HG02623 (cell line): Measurements from ENCODE around the gene RNF167.
"Not testable (repeated sequence)": the region's sequence is repeated elsewhere in the genome, so short reads cannot be mapped to it uniquely, and the experiment has no call there.

Experiments used
- ATAC-seq: cut with Tn5 transposase; IDR thresholded peaks from one replicate; pipeline ENCODE4 v1.9.1; 2021; ENCODE audit warnings: moderate library complexity; ENCODE audit not compliant: unreplicated experiment

RNF167 gene

DNA sequence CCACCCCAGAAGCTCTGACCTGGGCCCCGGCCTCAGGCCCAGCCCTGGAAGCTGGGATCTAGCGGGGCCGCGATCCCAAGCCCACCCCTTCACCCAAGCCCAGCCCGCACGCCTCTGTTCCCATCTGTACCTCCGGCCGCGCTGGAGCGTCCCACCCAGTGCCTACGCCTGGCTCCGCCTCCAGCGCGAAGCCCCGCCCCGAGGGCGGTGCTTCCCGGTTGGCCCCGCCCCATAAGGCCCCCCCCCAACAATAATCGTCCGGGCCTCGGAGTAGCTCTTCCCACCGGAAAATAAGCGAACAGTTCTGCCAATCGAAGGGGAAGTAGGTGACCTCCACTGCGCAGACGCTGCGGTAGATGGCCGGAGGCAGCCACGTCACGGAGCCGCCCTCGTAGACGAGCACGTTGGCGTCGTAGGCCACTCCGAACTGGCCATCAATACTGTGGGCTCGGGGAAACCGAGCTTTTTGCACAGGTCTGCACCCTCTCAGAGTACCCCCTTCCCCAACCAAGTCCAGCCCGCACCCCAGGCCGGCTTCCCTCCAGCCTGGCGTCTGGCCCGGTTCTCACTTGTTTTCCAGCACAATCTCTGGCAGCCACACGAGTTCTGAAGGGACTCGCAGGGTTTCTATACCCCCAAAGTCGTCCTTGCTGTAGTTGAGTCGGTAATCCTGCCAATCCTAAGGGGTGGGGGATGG is 38.3 kb upstream of the RNF167 start:
- no peak for ATAC-seq

DNA sequence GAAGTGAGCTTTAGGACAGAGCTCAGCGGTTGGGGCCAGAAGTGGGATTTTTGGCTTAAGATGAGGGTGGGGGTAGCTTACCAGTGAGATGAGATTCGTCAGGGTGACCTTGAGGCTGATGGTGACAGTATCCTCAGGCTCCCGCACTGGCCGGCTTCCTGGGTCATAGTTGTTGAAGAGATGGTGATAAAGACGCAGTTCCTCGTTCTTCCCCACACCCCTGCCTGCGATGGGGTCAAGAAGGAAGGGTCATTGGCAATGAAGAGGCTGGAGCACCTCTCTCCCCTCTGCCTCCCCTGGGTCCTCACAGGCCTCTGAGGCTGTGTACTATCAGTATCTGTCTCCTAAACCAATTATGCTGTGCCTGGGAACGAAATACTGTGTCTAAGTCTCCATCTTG is 37.5 kb upstream of the RNF167 start:
- no peak for ATAC-seq

DNA sequence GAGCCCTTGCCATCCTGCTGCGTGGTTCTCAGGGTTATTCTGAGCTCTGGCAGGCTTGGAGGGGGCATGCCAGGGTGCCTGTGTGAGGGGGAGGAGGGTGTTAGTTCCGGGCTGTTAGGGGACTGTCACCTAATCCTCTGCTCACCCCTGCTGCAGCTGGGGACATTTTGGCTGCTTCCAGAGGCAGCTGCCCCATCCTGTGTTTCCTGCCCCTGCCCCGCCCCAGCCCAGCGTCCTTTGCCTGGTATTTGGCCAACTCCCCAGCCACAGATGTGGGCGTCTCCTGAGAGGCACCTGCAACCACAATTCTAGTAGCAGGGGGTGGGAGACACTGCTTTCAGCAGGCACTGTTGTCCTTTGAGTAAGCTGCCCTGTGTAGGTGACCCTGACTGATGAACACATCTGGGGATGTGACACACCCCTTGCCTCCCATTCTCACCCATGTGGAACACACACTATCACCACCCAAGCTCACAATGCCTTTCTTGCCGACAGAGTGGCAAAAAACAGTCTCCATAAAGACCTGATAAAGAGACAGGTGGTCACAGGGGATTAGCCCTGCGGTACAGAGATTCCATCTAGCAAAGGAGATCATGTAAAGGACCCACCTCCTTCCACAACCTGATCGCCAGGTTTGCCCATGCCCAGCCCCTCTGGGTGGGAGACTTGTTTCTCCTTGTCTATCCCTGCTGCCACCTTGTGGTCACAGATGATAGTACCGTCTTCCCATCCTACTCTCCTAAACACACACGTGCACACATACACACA is 36.8 kb upstream of the RNF167 start, which contains the start of gene CHRNE:
CHRNE (minus strand) TSS at position 48 of the 768 bp plus-strand sequence; CDS start at position 13, 35 bp downstream.
- no peak for ATAC-seq

DNA sequence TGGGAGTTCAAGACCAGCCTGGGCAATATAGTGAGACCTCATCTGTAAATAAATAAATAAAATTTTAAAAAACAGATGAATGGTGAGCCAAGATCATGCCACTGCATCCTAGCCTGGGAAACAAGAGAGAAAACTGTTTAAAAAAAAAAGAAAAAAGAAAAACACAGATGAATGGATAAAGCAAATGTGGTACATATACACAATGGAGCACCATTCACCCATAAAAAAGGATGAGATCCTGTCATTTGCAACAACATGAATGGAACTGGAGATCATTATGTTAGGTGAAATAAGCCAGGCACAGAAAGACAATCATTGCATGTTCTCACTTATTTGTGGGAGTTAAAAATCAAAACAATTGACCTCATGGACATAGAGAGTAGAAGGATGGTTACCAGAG is 33.4 kb upstream of the RNF167 start:
- not testable (repeated sequence) for ATAC-seq

DNA sequence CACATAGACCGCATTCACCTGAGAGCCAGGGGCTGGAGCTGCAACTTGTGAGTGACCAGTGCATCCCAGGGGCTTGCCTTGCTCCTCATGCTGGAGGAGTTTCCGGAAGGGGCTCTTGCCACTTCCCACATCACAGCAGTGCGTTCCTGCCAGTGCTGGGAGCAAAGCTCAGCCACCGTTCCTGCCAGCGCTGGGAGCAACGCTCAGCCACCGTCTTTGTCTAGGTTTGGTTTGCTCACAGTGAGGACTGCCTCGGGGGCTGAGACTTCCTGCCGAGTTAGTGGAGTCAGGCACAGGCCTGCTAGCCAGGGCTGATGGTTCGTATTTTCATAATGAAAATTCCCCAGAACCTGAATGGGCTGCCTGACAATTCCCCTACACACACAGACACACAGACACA is 31.8 kb upstream of the RNF167 start:
- no peak for ATAC-seq

DNA sequence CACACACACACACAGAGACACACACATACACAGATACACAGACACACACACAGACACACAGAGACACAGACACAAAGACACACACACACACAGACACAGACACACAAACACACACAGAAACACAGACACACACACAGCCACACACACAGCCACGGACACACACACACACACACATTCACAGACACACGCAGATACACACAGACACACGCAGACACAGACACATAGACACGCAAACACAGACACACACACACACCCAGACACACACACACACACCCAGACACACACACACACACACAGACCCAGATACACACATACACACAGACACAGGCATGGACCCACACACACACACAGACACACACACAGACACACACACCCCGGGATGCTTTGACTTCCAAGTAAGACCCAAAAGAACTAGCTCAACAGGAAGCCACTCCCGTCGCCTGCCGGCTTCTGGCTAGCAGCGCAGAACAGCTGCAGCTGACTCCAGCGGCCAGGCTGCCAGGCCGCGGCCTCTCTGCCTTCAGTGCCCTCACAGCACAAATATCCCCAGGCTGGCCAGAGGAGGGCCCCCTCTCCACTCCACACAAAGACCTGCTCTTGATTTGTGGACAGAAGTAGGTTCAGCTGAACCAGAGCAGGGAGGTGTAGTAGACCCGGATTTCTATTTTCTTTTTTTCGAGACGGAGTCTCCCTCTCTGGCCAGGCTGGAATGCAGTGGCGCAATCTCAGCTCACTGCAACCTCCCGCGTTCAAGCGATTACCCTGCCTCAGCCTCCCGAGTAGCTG is 31.2 kb upstream of the RNF167 start:
- no peak for ATAC-seq

DNA sequence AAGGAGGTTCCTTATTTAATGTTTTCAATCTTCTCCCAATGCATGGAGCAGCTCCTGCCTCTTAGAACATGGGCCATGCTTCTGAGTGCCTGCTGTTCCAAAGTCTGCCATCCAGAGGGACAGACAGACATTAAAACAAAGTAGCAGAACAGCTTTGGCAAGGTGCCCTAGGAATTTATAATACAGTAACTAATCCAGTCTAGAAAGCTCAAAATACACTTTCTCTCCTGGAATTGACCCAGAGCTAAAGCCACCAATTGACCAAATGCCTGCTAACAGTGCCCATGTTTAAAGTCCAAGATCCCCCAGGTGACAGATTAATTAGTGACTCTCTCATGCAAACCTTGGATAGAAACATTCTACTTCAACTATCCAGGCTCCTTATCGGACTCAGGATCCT is 26.1 kb upstream of the RNF167 start:
- ATAC-seq = no peak

DNA sequence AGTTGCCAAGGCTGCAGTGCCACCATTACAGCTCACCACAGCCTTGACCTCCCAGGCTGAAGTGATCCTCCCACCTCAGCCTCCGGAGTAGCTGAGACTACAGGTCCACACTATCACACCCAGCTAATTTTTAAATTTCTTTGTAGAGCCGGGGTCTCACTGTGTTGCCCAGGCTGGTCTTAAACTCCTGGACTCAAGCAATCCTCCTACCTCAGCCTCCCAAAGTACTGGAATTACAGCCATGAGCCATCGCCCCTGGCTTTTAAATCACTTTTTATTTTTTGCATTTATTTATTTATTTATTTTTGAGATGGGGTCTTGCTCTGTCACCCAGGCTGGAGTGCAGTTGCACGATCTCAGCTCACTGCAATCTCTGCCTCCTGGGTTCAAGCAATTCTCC is 25.5 kb upstream of the RNF167 start:
- ATAC-seq = not testable (repeated sequence)

DNA sequence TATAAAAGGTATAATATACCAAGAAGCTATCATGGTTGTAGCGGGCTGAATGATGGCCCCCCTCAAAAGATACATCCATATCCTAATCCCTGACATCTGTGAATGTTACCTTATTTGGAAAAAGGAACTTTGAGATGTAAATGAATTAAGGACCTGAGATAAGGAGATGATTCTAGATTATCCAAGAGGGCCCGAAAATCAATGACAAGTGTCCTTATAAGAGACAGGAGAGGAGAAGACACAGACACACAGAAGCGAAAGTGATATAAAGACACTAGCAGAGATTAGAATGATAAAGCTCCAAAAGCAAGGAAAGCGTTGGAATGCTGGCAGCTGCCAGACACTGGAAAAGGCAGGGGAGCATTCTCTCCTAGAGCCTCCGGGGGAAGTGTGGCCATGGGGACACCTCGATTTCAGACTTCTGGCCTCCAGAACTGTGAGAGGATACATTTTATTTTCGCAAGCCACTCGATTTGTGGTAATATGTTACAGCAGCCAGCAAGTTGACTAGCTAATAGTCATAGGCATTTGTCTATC is 20.5 kb upstream of the RNF167 start:
- no peak for ATAC-seq

DNA sequence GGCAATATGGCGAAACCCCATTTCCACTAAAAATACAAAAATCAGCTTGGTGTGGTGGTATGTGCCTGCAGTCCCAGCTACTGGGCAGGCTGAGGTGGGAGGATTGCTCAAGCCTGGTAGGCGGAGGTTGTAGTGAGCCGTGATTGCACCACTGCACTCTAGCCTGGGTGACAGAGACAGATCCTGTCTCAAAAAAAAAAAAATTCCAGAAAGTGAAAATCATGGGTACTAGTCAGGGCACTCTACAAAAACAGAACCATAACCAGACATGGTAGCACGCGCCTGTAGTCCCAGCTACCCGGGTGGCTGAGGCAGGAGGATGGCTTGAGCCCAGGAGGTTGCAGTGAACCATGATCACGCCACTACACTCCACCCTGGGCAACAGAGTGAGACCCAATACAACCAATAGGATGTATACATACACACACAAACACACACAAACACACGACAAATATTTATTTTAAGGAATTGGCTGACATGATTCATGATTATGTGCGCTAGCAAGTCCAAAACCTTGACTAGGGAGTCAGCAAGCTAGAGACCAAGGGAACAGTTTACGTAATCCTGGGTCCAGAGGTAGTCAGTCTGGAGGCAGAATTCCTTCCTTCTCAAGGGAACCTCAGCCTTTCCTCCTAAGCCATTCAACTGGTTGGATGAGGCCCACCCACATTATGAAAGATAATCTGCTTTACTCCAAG is 19.6 kb upstream of the RNF167 start:
- ATAC-seq = no peak

DNA sequence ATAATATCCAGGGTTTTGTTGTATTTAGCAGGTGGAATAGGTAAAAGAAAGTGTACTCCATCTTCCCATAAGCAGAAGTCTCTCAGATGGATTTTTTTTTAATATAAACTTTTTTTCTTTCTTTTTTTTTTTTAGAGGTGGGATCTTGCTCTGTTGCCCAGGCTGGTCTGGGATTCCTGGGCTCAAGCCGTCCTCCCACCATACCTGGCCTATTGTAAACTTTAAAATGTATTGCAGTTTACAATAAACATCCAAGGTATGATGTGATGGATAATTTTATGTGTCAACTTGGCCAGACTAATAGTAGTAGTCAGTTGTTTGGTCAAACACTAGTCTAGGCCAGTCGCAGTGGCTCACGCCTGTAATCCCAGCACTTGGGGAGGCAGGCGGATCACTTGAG is 18.7 kb upstream of the RNF167 start:
- no peak for ATAC-seq

DNA sequence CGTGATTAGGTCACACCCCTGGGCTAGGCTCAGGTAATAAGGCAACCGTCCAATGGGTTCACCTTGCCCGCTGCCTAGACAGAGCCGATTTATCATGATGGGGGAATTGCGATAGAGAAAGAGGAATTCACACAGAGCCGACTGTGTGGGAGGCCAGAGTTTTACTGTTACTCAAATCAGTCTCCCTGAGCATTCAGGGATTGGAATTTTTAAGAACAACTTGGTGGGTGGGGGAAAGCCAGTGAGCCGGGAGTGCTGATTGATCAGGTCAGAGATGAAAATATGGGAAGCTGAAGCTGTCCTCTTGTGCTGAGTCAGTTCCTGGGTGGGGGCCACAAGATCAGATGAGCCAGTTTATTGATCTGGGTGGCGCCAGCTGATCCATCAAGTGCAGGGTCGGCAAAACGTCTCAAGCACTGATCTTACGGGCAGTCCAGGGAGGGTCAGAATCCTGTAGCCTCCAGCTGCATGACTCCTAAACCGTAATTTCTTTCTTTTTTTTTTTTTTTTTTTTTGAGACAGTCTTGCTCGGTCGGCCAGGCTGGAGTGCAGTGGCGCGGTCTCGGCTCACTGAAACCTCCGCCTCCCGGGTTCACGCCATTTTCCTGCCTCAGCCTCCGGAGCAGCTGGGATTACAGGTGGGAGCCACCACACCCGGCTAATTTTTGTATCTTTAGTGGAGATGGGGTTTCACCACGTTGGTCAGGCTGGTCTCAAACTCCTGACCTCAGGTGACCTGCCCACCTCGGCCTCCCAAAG is 13.3 kb upstream of the RNF167 start:
- ATAC-seq = not testable (repeated sequence)

DNA sequence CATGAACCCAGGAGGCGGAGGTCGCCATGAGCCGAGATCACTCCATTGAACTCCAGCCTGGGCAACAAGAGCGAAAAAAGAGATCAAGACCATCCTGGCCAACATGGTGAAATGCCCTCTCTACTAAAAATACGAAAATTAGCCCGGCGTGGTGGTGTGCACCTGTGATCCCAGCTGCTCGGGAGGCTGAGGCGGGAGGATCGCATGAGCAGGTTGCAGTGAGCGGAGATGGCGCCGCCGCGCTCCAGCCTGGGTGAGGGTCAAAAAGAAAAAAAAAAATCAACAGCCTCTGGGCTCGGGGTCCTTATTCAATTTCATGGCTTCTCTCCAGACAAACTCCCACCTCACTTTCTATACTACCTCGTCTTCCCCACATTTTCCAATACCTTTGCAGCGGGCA is 11.2 kb upstream of the RNF167 start:
- ATAC-seq = no peak

DNA sequence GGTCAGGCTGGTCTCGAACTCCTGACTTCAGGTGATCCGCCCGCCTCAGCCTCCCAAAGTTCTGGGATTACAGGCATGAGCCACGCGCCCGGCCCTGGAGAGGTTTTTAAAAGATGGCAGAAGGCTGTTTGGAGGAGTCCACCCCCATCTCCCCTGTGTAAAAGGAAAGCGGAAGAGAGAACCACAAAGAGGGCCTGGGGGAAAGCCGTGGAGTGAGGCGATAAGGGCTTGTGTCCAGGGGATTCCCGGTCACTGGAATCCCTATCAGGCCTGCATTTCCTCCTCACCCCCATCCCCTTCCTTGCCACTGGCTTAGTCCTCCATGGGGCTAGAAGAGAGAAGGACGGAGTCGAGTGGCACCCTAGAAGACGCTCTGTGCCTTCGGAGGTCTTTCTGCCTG is 8.1 kb upstream of the RNF167 start, which contains the start of gene GP1BA:
GP1BA (plus strand) TSS at position 315 of the 400 bp plus-strand sequence. CDS start 328 bp downstream, outside the sequence.
- no peak for ATAC-seq

DNA sequence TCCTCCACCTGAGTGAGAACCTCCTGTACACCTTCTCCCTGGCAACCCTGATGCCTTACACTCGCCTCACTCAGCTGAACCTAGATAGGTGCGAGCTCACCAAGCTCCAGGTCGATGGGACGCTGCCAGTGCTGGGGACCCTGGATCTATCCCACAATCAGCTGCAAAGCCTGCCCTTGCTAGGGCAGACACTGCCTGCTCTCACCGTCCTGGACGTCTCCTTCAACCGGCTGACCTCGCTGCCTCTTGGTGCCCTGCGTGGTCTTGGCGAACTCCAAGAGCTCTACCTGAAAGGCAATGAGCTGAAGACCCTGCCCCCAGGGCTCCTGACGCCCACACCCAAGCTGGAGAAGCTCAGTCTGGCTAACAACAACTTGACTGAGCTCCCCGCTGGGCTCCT is 7.3 kb upstream of the RNF167 start:
- ATAC-seq = no peak

DNA sequence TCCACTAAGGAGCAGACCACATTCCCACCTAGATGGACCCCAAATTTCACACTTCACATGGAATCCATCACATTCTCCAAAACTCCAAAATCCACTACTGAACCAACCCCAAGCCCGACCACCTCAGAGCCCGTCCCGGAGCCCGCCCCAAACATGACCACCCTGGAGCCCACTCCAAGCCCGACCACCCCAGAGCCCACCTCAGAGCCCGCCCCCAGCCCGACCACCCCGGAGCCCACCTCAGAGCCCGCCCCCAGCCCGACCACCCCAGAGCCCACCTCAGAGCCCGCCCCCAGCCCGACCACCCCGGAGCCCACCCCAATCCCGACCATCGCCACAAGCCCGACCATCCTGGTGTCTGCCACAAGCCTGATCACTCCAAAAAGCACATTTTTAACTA is 6.4 kb upstream of the RNF167 start:
- no peak for ATAC-seq

DNA sequence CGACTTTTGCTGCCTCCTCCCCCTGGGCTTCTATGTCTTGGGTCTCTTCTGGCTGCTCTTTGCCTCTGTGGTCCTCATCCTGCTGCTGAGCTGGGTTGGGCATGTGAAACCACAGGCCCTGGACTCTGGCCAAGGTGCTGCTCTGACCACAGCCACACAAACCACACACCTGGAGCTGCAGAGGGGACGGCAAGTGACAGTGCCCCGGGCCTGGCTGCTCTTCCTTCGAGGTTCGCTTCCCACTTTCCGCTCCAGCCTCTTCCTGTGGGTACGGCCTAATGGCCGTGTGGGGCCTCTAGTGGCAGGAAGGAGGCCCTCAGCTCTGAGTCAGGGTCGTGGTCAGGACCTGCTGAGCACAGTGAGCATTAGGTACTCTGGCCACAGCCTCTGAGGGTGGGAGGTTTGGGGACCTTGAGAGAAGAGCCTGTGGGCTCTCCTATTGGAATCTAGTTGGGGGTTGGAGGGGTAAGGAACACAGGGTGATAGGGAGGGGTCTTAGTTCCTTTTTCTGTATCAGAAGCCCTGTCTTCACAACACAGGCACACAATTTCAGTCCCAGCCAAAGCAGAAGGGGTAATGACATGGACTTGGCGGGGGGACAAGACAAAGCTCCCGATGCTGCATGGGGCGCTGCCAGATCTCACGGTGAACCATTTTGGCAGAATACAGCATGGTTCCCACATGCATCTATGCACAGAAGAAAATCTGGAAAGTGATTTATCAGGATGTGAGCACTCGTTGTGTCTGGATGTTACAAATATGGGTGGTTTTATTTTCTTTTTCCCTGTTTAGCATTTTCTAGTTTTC is 5.7 kb upstream of the RNF167 start:
- ATAC-seq = no peak

DNA sequence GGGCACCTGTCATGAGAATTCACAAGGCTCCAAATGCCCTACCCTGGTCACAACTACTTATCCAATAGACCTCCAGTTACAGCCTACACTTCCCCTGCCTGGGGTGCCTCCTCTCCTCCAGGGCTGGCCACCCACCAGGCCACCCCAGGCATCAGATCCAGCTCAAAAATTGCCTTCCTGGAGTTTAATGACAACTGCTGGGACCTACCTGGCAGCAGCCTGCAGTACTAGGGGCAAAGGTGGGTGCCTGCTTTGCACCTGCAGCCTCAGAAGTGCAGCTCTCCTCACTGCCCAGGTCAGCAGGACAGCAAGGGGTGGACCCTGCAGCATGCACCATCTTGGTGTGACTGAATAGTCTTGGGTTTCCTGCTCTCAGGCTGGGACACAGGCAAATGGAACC is 4.4 kb upstream of the RNF167 start:
- ATAC-seq = no peak

DNA sequence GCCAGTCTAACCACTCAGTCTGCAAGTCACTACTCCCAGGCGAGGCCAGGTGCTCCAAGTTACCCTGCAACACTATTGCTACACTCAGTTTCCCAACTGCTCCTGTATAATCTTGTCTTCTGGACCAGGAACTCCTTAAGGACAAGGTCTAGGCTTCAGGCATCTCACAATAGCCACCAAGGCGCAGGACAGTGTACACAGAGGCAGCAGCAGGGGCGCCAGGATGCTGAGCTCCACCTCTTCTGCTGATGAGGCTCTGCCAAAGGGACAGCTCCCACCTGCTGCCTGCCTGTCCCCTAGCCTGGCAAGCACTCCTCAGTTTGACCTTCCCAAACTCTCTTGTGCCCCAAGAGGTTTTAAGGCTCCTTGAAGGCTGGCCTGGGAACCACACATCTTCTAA is 3.6 kb upstream of the RNF167 start:
- no peak for ATAC-seq
